Measurements from ENCODE around the gene TMEM131. TPM values are rescaled to one million over a fixed set of nuclear protein-coding genes. Genes with fewer than 3 reads are reported as not detected.

Gene TMEM131
- total and polyA plus RNA-seq, 2 experiments from 2014 or later: 9.2 to 22.7 TPM

GRCh38 chr2:97963079-97963406 is 32.7 kb downstream of the TMEM131 start (continued):
- TF ChIP-seq ZNF462 (CRISPR knock-in tag; IDR thresholded peaks at IDR 0.05): no peak

GRCh38 chr2:97961534-97961933 is 34.2 kb downstream of the TMEM131 start:
- Mint-ChIP-seq H3K4me1 (peaks cover 30% of the 10 kb centered on the region), H3K4me3 (no peak overlapping the region), H3K27ac (no peak overlapping the region), H3K27me3 (ENCODE audit: insufficient read depth, low read depth, poor library complexity) (no peaks in the 10 kb centered on the region), H3K36me3 (ENCODE audit: low read depth) (no peaks in the 10 kb centered on the region), H3K9me3 (no peaks in the 10 kb centered on the region)
- H3K27me3 ChIP-seq (ENCODE audit: insufficient read depth): no peaks in the 10 kb centered on the region
- no peaks in the 10 kb centered on the region for H3K36me3 ChIP-seq (ENCODE audit: insufficient read depth)
- H3K27ac ChIP-seq (ENCODE audit: low read depth): no peak overlapping the region
- H3F3A ChIP-seq (replicated peaks; ENCODE audit: low read depth): no peaks in the 10 kb centered on the region
- no peak overlapping the region for H3K4me3 ChIP-seq
- H4K20me1 ChIP-seq (replicated peaks; ENCODE audit: insufficient read depth): peaks cover 12% of the 10 kb centered on the region; the same call in 1 of the 2 replicates
- peaks cover 8% of the 10 kb centered on the region; the same call in 1 of the 2 replicates for H3K4me1 ChIP-seq (ENCODE audit: insufficient read depth)
- no peak for ATAC-seq
- DNase-seq (ENCODE audit: low spot score): no peak
- no peaks in the 10 kb centered on the region for H3K9me2 ChIP-seq (ENCODE audit: insufficient read depth)
- peaks cover 89% of the 10 kb centered on the region for H3K79me2 ChIP-seq (replicated peaks; ENCODE audit: insufficient read depth)
- no peak for TF ChIP-seq STAT1 (IDR thresholded peaks at IDR 0.05; ENCODE audit: unreplicated experiment)
- no peak overlapping the region for H2AFZ ChIP-seq
- H3K4me2 ChIP-seq: no peak overlapping the region

- Mint-ChIP-seq H3K4me3 (no peak overlapping the region), H3K36me3 (ENCODE audit: low read depth) (no peaks in the 10 kb centered on the region), H3K4me1 (peaks cover 15% of the 10 kb centered on the region; the same call in 2 of the 3 replicates), H3K27ac (no peak overlapping the region), H3K27me3 (ENCODE audit: insufficient read depth, low read depth, poor library complexity) (peaks cover 2% of the 10 kb centered on the region), H3K9me3 (no peaks in the 10 kb centered on the region)
- Histone ChIP-seq H2AFZ (no peak overlapping the region), H3K27ac (ENCODE audit: low read depth) (no peak overlapping the region), H4K20me1 (replicated peaks; ENCODE audit: insufficient read depth) (peaks cover 7% of the 10 kb centered on the region), H3F3A (replicated peaks; ENCODE audit: low read depth) (no peaks in the 10 kb centered on the region), H3K4me1 (ENCODE audit: insufficient read depth) (peaks cover 8% of the 10 kb centered on the region; the same call in 1 of the 2 replicates), H3K9me2 (ENCODE audit: insufficient read depth) (no peaks in the 10 kb centered on the region), H3K36me3 (ENCODE audit: insufficient read depth) (no peaks in the 10 kb centered on the region), H3K4me2 (no peak overlapping the region), H3K79me2 (replicated peaks; ENCODE audit: insufficient read depth) (peaks cover 88% of the 10 kb centered on the region), H3K4me3 (no peak overlapping the region), H3K27me3 (ENCODE audit: insufficient read depth) (no peaks in the 10 kb centered on the region)
- ATAC-seq: no peak
- DNase-seq (ENCODE audit: low spot score): no peak
- TF ChIP-seq EZH2phosphoT487 (IDR thresholded peaks at IDR 0.05; ENCODE audit: unreplicated experiment) (no peak), CREB1 (CRISPR knock-in tag; IDR thresholded peaks at IDR 0.05; ENCODE audit: low read depth) (no peak), ETS1 (IDR thresholded peaks at IDR 0.05) (no peak), NANOG (IDR thresholded peaks at IDR 0.05; ENCODE audit: borderline replicate concordance) (no peak)
These were observed 37.6 kb downstream of the TMEM131 start for GRCh38 chr2:97958184-97958583.
